ENCODE results near the gene GMPR.

GRCh38 chr6:16321826-16322225 is 83.4 kb downstream of the GMPR start:
- TF ChIP-seq CTCF (IDR thresholded peaks at IDR 0.05) (no peak), POLR2A (IDR thresholded peaks at IDR 0.05) (no peak)

All from adrenal gland (tissue), 5 donors.